OCI-LY3 (cell line): ENCODE data around the gene ATP4B.

ENCODE experiments used
- H2AFZ ChIP-seq: fragments of 200-600, 300-600 bp; shearing (Covaris generic); 2 replicates; pipeline ENCODE4 v1.6.0; 2014; ENCODE audit warnings: antibody characterized with exemption, low read depth, low read length
- H3K27ac ChIP-seq: fragments of 200-600, 300-600 bp; sonication (generic); 2 replicates; pipeline ENCODE4 v1.5.1; 2014; ENCODE audit warnings: mild to moderate bottlenecking, low read length, moderate library complexity, mixed read lengths
- H3K27me3 ChIP-seq: fragments of 200-600, 300-600 bp; sonication (generic); 2 replicates; pipeline ENCODE4 v1.6.1; 2014; ENCODE audit warnings: low read depth, low read length, mixed read lengths
- H3K36me3 ChIP-seq: fragments of 200-600, 300-600 bp; sonication (generic); replicated peaks from 2 replicates; pipeline ENCODE3; 2014; ENCODE audit warnings: low read depth, low read length, mixed read lengths
- H3K4me1 ChIP-seq: fragments of 300-600, 200-600 bp; sonication (generic); 2 replicates; pipeline ENCODE4 v1.6.1; 2014; ENCODE audit warnings: low read length, mixed read lengths
- H3K4me2 ChIP-seq: fragments of 200-600, 300-600 bp; sonication (generic); 2 replicates; pipeline ENCODE4 v1.6.1; 2014; ENCODE audit warnings: low read length, mixed read lengths
- H3K4me3 ChIP-seq: fragments of 300-600, 200-600 bp; sonication (generic); 2 replicates; pipeline ENCODE4 v1.5.1; 2014; ENCODE audit warnings: antibody characterized with exemption, mild to moderate bottlenecking, low read length, moderate library complexity
- H3K79me2 ChIP-seq: fragments of 300-600, 200-600 bp; shearing (Covaris generic); 2 replicates; pipeline ENCODE4 v1.6.1; 2014; ENCODE audit warnings: mild to moderate bottlenecking, low read length, mixed read lengths
- H3K9ac ChIP-seq: fragments of 300-600, 200-600 bp; shearing (Covaris generic); 2 replicates; pipeline ENCODE4 v1.6.0; 2014; ENCODE audit warnings: mild to moderate bottlenecking, low read length, moderate library complexity
- H3K9me3 ChIP-seq: fragments of 200-600, 300-600 bp; shearing (Covaris generic); 2 replicates; pipeline ENCODE4 v1.6.1; 2014; ENCODE audit warnings: low read length, mixed read lengths; ENCODE audit not compliant: insufficient read depth
- H4K20me1 ChIP-seq: fragments of 200-600, 300-600 bp; sonication (generic); 2 replicates; pipeline ENCODE4 v1.6.1; 2016; ENCODE audit warnings: low read length, mixed read lengths; ENCODE audit not compliant: insufficient read depth
- CTCF ChIP-seq: fragments of 200-600, 300-600 bp; sonication (generic); IDR thresholded peaks from 2 replicates; pipeline ENCODE4 v1.5.1; 2014; ENCODE audit warnings: antibody characterized with exemption, low read length, low read depth
- EZH2phosphoT487 ChIP-seq: fragments of 200-600 bp; shearing (Covaris generic); IDR thresholded peaks from 2 replicates; pipeline ENCODE4 v1.6.1; 2018; ENCODE audit warnings: antibody characterized with exemption, mixed run types, low read depth

The ATP4B gene

GRCh38 chr13:113611996-113612395, 46.0 kb downstream of the ATP4B start:
- Histone ChIP-seq H3K4me2 (no peak overlapping the region), H3K4me1 (no peaks in the 10 kb centered on the region), H3K27ac (no peak overlapping the region), H2AFZ (no peak overlapping the region), H4K20me1 (peaks cover 94% of the 10 kb centered on the region), H3K36me3 (peaks cover 75% of the 10 kb centered on the region), H3K79me2 (peaks cover 100% of the 10 kb centered on the region), H3K27me3 (no peaks in the 10 kb centered on the region), H3K9ac (no peak overlapping the region), H3K9me3 (no peaks in the 10 kb centered on the region), H3K4me3 (no peak overlapping the region)
- TF ChIP-seq EZH2phosphoT487 (no peak), CTCF (no peak)

GRCh38 chr13:113610266-113610665, 47.7 kb downstream of the ATP4B start:
- H3K9me3 ChIP-seq: no peaks in the 10 kb centered on the region
- peaks cover 72% of the 10 kb centered on the region for H3K36me3 ChIP-seq
- H3K9ac ChIP-seq: no peak overlapping the region
- TF ChIP-seq CTCF (no peak), EZH2phosphoT487 (no peak)
- H3K27me3 ChIP-seq: no peaks in the 10 kb centered on the region
- H3K27ac ChIP-seq: no peak overlapping the region
- peaks cover 97% of the 10 kb centered on the region for H4K20me1 ChIP-seq
- H3K79me2 ChIP-seq: peaks cover 100% of the 10 kb centered on the region
- H3K4me1 ChIP-seq: no peaks in the 10 kb centered on the region
- H3K4me3 ChIP-seq: no peak overlapping the region
- no peak overlapping the region for H3K4me2 ChIP-seq
- no peak overlapping the region for H2AFZ ChIP-seq

- no peaks in the 10 kb centered on the region for H3K4me1 ChIP-seq
- no peaks in the 10 kb centered on the region for H3K27me3 ChIP-seq
- no peak overlapping the region for H3K4me3 ChIP-seq
- TF ChIP-seq EZH2phosphoT487 (no peak), CTCF (no peak)
- H3K36me3 ChIP-seq: peaks cover 70% of the 10 kb centered on the region
- no peak overlapping the region for H3K27ac ChIP-seq
- H3K4me2 ChIP-seq: no peak overlapping the region
- H4K20me1 ChIP-seq: peaks cover 97% of the 10 kb centered on the region
- H3K79me2 ChIP-seq: peaks cover 100% of the 10 kb centered on the region
- no peaks in the 10 kb centered on the region for H3K9me3 ChIP-seq
- no peak overlapping the region for H3K9ac ChIP-seq
- no peak overlapping the region for H2AFZ ChIP-seq
Observed at GRCh38 chr13:113609616-113610015, 48.4 kb downstream of the ATP4B start.

GRCh38 chr13:113608967-113609533, 48.9 kb downstream of the ATP4B start:
- peaks cover 67% of the 10 kb centered on the region for H3K36me3 ChIP-seq

More at GRCh38 chr13:113608967-113609533, 48.9 kb downstream of the ATP4B start:
- Histone ChIP-seq H3K9ac (no peak overlapping the region), H2AFZ (no peak overlapping the region), H3K27ac (no peak overlapping the region), H3K27me3 (no peaks in the 10 kb centered on the region), H4K20me1 (peaks cover 97% of the 10 kb centered on the region), H3K4me1 (no peaks in the 10 kb centered on the region), H3K79me2 (peaks cover 100% of the 10 kb centered on the region), H3K9me3 (no peaks in the 10 kb centered on the region), H3K4me2 (no peak overlapping the region), H3K4me3 (no peak overlapping the region)
- no peak for TF ChIP-seq EZH2phosphoT487
- no peak for TF ChIP-seq CTCF
